ENCODE results near the gene ACTR3C. TPM values are rescaled to one million over a fixed set of nuclear protein-coding genes. Genes with fewer than 3 reads are reported as not detected.
"Not testable (repeated sequence)": the region's sequence is repeated elsewhere in the genome, so short reads cannot be mapped to it uniquely, and the experiment has no call there.

The ACTR3C gene
- total and polyA plus RNA-seq, 2 donors, result 2.9 to 6.2 TPM

DNA sequence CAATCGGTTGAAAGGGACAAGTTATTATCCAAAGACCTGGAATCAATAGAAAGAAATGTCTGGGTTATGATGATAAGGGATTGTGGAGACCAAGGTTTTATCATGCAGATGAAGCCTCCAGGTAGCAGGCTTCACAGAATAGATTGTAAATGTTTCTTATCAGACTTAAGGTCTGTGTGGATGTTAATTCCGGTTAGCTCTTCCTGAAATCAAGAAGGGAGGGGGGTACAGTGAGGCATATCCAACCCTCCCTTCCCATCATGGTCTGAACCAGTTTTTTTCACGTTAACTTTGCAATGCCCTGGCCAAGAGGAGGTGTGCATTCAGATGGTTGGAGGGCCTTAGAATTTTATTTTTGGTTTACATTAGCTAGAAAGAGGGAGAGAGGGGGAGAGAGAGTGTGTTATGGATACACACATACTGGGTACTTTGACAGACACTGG lies 10.0 kb downstream of the ACTR3C start:
- 97% methylated on average over 3 of the region's 3 CpGs for WGBS
- Histone ChIP-seq H3K9me3 (ENCODE audit: control insufficient read depth in 2 of 2, insufficient read depth in 1 of 2, low read length in 1 of 2) (no peaks in the 10 kb centered on the region), H3K27me3 (ENCODE audit: control insufficient read depth in 2 of 2, insufficient read depth in 1 of 2, low read length in 1 of 2) (no peaks in the 10 kb centered on the region), H3K4me3 (ENCODE audit: low read length in 2 of 2) (no peak overlapping the region), H3K27ac (ENCODE audit: low read depth in 1 of 2, low read length in 1 of 2) (no peak overlapping the region), H3K4me1 (ENCODE audit: control insufficient read depth in 2 of 2, insufficient read depth in 2 of 2, low read length in 2 of 2) (no peaks in the 10 kb centered on the region), H3K36me3 (ENCODE audit: control insufficient read depth in 2 of 2, insufficient read depth in 2 of 2, low read length in 1 of 2) (no peaks in the 10 kb centered on the region)
- no peak for DNase-seq (ENCODE audit: low read depth in 6 of 9, low spot score in 9 of 9)

DNA sequence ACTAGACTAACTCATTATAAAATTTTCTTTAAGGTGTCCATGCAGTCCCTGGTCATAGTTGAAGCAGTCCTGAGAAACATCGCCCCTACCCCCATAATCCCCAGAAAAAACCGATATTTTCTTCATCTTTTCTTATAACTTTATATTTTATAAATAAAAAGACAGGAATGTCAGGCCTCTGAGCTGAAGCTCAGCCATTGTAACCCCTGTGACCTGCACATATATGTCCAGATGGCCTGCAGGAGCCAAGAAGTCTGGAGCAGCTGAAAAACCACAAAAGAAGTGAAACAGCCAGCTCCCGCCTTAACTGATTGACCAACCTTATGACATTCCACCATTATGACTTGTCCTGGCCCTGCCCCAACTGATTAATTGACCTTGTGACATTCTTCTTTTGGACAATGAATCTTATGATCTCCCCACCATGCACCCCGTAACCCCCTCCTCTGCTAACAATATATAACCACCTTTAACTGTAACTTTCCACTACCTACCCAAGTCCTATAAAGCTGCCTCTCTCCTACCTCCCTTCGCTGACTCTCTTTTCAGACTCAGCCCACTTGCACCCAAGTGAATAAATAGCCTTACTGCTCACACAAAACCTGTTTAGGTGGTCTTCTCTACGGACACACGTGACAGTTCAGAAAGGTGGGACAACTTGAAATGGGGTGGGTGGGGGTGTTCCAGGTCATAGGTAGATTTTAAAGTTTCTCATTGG lies 10.5 kb downstream of the ACTR3C start:
- H3K36me3 ChIP-seq (ENCODE audit: control insufficient read depth in 2 of 2, insufficient read depth in 2 of 2, low read length in 1 of 2); H3K27me3 ChIP-seq (ENCODE audit: control insufficient read depth in 2 of 2, insufficient read depth in 1 of 2, low read length in 1 of 2); H3K9me3 ChIP-seq (ENCODE audit: control insufficient read depth in 2 of 2, insufficient read depth in 1 of 2, low read length in 1 of 2); H3K27ac ChIP-seq (ENCODE audit: low read depth in 1 of 2, low read length in 1 of 2); H3K4me3 ChIP-seq (ENCODE audit: low read length in 2 of 2); H3K4me1 ChIP-seq (ENCODE audit: control insufficient read depth in 2 of 2, insufficient read depth in 2 of 2, low read length in 2 of 2); DNase-seq (ENCODE audit: low read depth in 6 of 9, low spot score in 9 of 9): not testable (repeated sequence)
- WGBS, result 99% methylated on average over 7 of the region's 7 CpGs

DNA sequence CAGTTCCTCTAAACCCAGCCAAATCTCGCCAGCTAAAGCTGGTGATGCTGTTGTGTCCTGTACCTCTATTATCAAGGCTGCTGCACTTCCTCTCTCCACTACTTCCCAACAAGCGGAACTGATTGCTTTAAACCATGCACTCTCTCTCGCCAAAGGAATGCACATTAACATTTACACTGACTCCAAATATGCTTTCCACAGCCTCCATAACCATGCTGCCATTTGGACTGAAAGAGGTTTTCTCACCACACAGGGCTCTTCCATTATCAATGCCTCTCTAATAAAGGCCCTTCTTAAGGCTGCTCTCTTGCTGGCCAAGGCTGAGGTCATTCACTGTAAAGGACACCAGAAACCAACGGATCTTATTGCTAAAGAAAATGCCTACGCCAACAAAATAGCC lies 11.6 kb downstream of the ACTR3C start:
- Histone ChIP-seq H3K4me1 (ENCODE audit: control insufficient read depth in 2 of 2, insufficient read depth in 2 of 2, low read length in 2 of 2) (no peaks in the 10 kb centered on the region), H3K36me3 (ENCODE audit: control insufficient read depth in 2 of 2, insufficient read depth in 2 of 2, low read length in 1 of 2) (no peaks in the 10 kb centered on the region), H3K27me3 (ENCODE audit: control insufficient read depth in 2 of 2, insufficient read depth in 1 of 2, low read length in 1 of 2) (no peaks in the 10 kb centered on the region), H3K9me3 (ENCODE audit: control insufficient read depth in 2 of 2, insufficient read depth in 1 of 2, low read length in 1 of 2) (no peaks in the 10 kb centered on the region), H3K4me3 (ENCODE audit: low read length in 2 of 2) (no peak overlapping the region), H3K27ac (ENCODE audit: low read depth in 1 of 2, low read length in 1 of 2) (no peak overlapping the region)
- no peak for DNase-seq (ENCODE audit: low read depth in 6 of 9, low spot score in 9 of 9)
- 97% methylated on average over 5 of the region's 5 CpGs for WGBS

DNA sequence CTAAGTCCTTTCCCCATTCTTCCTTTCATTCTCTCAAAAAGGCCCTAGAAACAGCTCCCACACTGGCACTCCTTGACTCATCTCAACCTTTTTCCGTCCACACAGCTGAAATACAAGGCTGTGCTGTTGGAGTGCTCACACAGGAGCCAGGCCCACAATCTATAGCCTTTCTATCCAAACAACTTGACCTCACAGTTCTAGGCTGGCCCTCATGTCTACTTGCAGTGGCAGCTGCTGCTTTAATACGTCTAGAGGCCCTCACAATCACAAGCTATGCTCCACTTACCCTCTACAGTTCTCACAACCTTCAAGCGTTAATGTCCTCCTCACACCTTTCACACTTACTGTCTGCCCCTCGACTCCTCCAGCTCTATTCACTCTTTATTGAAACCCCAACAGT lies 12.2 kb downstream of the ACTR3C start:
- no peaks in the 10 kb centered on the region for H3K27me3 ChIP-seq (ENCODE audit: control insufficient read depth in 2 of 2, insufficient read depth in 1 of 2, low read length in 1 of 2)
- no peaks in the 10 kb centered on the region for H3K9me3 ChIP-seq (ENCODE audit: control insufficient read depth in 2 of 2, insufficient read depth in 1 of 2, low read length in 1 of 2)
- WGBS, result over 99% methylated on average over 4 of the region's 4 CpGs
- H3K27ac ChIP-seq (ENCODE audit: low read depth in 1 of 2, low read length in 1 of 2), result no peak overlapping the region
- no peaks in the 10 kb centered on the region for H3K4me1 ChIP-seq (ENCODE audit: control insufficient read depth in 2 of 2, insufficient read depth in 2 of 2, low read length in 2 of 2)
- H3K4me3 ChIP-seq (ENCODE audit: low read length in 2 of 2), result no peak overlapping the region
- no peaks in the 10 kb centered on the region for H3K36me3 ChIP-seq (ENCODE audit: control insufficient read depth in 2 of 2, insufficient read depth in 2 of 2, low read length in 1 of 2)
- no peak for DNase-seq (ENCODE audit: low read depth in 6 of 9, low spot score in 9 of 9)

DNA sequence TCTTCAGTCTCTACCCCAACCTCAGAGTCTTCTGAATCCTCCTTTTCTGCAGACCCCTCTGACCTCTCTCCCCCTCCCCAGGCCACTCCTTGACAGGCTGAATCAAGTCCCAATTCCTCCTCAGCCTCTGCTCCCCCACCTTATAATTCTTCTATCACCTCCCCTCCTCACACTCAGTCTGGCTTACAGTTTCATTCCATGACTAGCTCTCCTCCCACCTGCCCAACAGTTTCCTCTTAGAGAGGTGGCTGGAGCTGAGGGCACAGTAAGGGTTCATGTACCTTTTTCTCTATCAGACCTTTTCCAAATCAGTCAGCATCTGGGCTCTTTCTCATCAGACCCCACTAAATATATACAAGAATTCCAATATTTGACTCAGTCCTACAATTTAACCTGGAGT lies 14.8 kb downstream of the ACTR3C start:
- DNase-seq (ENCODE audit: low read depth in 6 of 9, low spot score in 9 of 9), result no peak
- no peaks in the 10 kb centered on the region for H3K9me3 ChIP-seq (ENCODE audit: control insufficient read depth in 2 of 2, insufficient read depth in 1 of 2, low read length in 1 of 2)
- no peak overlapping the region for H3K4me3 ChIP-seq (ENCODE audit: low read length in 2 of 2)

DNA sequence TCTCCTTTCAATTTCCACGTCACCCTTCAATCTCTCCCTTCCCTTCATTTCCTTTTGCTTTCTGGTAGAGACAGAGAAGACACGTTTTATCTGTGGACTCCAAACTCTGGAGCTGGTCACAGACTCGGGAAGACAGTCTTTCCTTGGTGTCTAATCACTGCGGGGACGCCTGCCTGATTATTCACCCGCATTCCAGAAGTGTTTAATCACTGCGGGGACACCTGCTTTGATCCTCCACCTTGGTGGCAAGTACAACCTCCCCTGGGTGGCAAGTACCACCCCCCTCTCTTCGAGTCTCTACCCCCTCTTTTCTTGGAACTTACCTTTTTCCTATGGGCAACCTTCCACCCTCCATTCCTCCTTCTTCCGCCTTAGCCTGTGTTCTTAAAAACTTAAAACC lies 15.4 kb downstream of the ACTR3C start:
- DNase-seq (ENCODE audit: low read depth in 6 of 9, low spot score in 9 of 9), result no peak
- Histone ChIP-seq H3K27ac (ENCODE audit: low read depth in 1 of 2, low read length in 1 of 2) (no peak overlapping the region), H3K36me3 (ENCODE audit: control insufficient read depth in 2 of 2, insufficient read depth in 2 of 2, low read length in 1 of 2) (no peaks in the 10 kb centered on the region), H3K4me1 (ENCODE audit: control insufficient read depth in 2 of 2, insufficient read depth in 2 of 2, low read length in 2 of 2) (no peaks in the 10 kb centered on the region), H3K9me3 (ENCODE audit: control insufficient read depth in 2 of 2, insufficient read depth in 1 of 2, low read length in 1 of 2) (no peaks in the 10 kb centered on the region), H3K27me3 (ENCODE audit: control insufficient read depth in 2 of 2, insufficient read depth in 1 of 2, low read length in 1 of 2) (no peaks in the 10 kb centered on the region), H3K4me3 (ENCODE audit: low read length in 2 of 2) (no peak overlapping the region)
- 96% methylated on average over 9 of the region's 9 CpGs for WGBS

More for the DNA sequence above, 14.8 kb downstream of the ACTR3C start:
- H3K27ac ChIP-seq (ENCODE audit: low read depth in 1 of 2, low read length in 1 of 2), result no peak overlapping the region
- H3K36me3 ChIP-seq (ENCODE audit: control insufficient read depth in 2 of 2, insufficient read depth in 2 of 2, low read length in 1 of 2), result no peaks in the 10 kb centered on the region
- no peaks in the 10 kb centered on the region for H3K4me1 ChIP-seq (ENCODE audit: control insufficient read depth in 2 of 2, insufficient read depth in 2 of 2, low read length in 2 of 2)
- no peaks in the 10 kb centered on the region for H3K27me3 ChIP-seq (ENCODE audit: control insufficient read depth in 2 of 2, insufficient read depth in 1 of 2, low read length in 1 of 2)

DNA sequence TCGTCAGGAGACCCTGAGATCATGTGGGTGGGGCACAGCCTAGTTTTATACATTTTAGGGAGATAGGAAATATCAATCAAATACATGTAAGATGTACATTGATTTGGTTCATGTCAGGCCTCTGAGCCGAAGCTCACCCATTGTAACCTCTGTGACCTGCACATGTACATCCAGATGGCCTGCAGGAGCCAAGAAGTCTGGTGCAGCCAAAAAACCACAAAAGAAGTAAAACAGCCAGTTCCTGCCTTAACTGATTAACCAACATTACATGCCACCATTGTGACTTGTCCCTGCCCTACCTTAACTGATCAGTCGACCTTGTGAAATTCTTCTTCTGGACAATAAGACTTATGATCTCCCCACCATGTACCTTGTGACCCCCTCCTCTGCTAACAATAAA lies 16.2 kb downstream of the ACTR3C start:
- Histone ChIP-seq H3K4me1 (ENCODE audit: control insufficient read depth in 2 of 2, insufficient read depth in 2 of 2, low read length in 2 of 2) (no peaks in the 10 kb centered on the region), H3K36me3 (ENCODE audit: control insufficient read depth in 2 of 2, insufficient read depth in 2 of 2, low read length in 1 of 2) (no peaks in the 10 kb centered on the region), H3K4me3 (ENCODE audit: low read length in 2 of 2) (no peak overlapping the region), H3K9me3 (ENCODE audit: control insufficient read depth in 2 of 2, insufficient read depth in 1 of 2, low read length in 1 of 2) (no peaks in the 10 kb centered on the region), H3K27me3 (ENCODE audit: control insufficient read depth in 2 of 2, insufficient read depth in 1 of 2, low read length in 1 of 2) (no peaks in the 10 kb centered on the region), H3K27ac (ENCODE audit: low read depth in 1 of 2, low read length in 1 of 2) (no peak overlapping the region)
- no peak for DNase-seq (ENCODE audit: low read depth in 6 of 9, low spot score in 9 of 9)
- WGBS, result 82% methylated on average over 3 of the region's 3 CpGs

DNA sequence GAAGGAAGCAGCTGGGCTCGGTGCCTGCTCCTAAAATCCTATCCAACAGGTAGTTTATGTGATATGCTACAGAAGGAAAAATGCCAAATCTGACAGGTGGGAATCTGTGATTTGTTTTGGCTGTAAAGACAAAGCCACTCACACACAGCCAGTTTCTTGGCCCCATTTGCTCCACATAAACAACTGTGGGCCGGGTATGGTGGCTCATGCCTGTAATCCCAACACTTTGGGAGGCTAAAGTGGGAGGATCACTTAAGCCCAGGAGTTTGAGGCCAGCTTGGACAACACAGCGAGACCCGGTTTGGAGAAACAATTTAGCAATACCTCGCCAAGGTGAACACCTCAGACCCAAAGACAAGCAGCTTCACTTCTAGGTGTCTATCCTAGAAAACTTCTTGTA lies 17.0 kb downstream of the ACTR3C start:
- H3K9me3 ChIP-seq (ENCODE audit: control insufficient read depth in 2 of 2, insufficient read depth in 1 of 2, low read length in 1 of 2); H3K4me3 ChIP-seq (ENCODE audit: low read length in 2 of 2); H3K36me3 ChIP-seq (ENCODE audit: control insufficient read depth in 2 of 2, insufficient read depth in 2 of 2, low read length in 1 of 2); H3K4me1 ChIP-seq (ENCODE audit: control insufficient read depth in 2 of 2, insufficient read depth in 2 of 2, low read length in 2 of 2); DNase-seq (ENCODE audit: low read depth in 6 of 9, low spot score in 9 of 9); H3K27ac ChIP-seq (ENCODE audit: low read depth in 1 of 2, low read length in 1 of 2); H3K27me3 ChIP-seq (ENCODE audit: control insufficient read depth in 2 of 2, insufficient read depth in 1 of 2, low read length in 1 of 2): not testable (repeated sequence)
- 91% methylated on average over 5 of the region's 5 CpGs for whole genome bisulfite sequencing

DNA sequence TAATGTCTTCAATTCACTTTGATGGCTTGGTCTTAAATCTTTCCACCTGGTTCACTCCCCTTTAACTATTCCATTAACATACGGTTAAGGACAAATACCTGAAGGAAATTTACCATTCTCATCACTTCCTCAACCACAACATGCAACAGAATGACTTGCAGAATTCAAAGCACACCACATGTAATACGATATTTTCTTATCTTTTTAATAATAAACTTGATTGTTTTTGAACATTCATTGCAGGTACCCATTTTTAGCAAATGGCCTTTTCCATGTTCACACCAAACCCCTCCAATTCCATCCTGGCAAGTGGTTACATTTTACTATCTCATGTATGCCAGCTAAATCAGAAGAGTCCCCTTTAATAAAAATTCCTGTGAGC lies 17.5 kb downstream of the ACTR3C start:
- H3K4me1 ChIP-seq (ENCODE audit: control insufficient read depth in 2 of 2, insufficient read depth in 2 of 2, low read length in 2 of 2); DNase-seq (ENCODE audit: low read depth in 6 of 9, low spot score in 9 of 9); H3K27ac ChIP-seq (ENCODE audit: low read depth in 1 of 2, low read length in 1 of 2); H3K4me3 ChIP-seq (ENCODE audit: low read length in 2 of 2); H3K36me3 ChIP-seq (ENCODE audit: control insufficient read depth in 2 of 2, insufficient read depth in 2 of 2, low read length in 1 of 2); H3K9me3 ChIP-seq (ENCODE audit: control insufficient read depth in 2 of 2, insufficient read depth in 1 of 2, low read length in 1 of 2); H3K27me3 ChIP-seq (ENCODE audit: control insufficient read depth in 2 of 2, insufficient read depth in 1 of 2, low read length in 1 of 2): not testable (repeated sequence)
- WGBS, result 13% methylated on average over 2 of the region's 2 CpGs
